Activated CD4-positive, alpha-beta memory T cell treated with anti-CD3 and anti-CD28 coated beads, Interleukin-2, amount 10 ng/mL, durations not matched to agents 7 days and 5 days (primary cell): Measurements from ENCODE around the gene BAG3. TPM values are rescaled to one million over a fixed set of nuclear protein-coding genes. Genes with fewer than 3 reads are reported as not detected.
"Not testable (repeated sequence)": the region's sequence is repeated elsewhere in the genome, so short reads cannot be mapped to it uniquely, and the experiment has no call there.

Experiments used
- CTCF ChIA-PET: fragments of 350-600 bp; sonication (Branson Sonifier 250); formaldehyde crosslinking; loops from one replicate; lab custom pipeline; 2021; ENCODE audit warnings: antibody characterized with exemption, inconsistent platforms; lab: Charles Lee
- POLR2A ChIA-PET: fragments of 350-600 bp; sonication (Branson Sonifier 250); formaldehyde crosslinking; loops from one replicate; lab custom pipeline; 2021; ENCODE audit warnings: antibody characterized with exemption; lab: Charles Lee
- DNase-seq: peaks from one replicate; pipeline ENCODE4 v3.0.0-alpha.2; 2020
- H3K27ac Mint-ChIP-seq: one replicate; pipeline ENCODE4 v1.8.0; 2021; ENCODE audit warnings: mild to moderate bottlenecking, mixed read lengths
- H3K27me3 Mint-ChIP-seq: one replicate; pipeline ENCODE4 v1.8.0; 2021; ENCODE audit warnings: mixed read lengths
- H3K36me3 Mint-ChIP-seq: one replicate; pipeline ENCODE4 v1.8.0; 2021; ENCODE audit warnings: low read depth, mixed read lengths
- H3K4me1 Mint-ChIP-seq: one replicate; pipeline ENCODE4 v1.8.0; 2021; ENCODE audit warnings: mixed read lengths
- H3K4me3 Mint-ChIP-seq: one replicate; pipeline ENCODE4 v1.8.0; 2021; ENCODE audit warnings: mild to moderate bottlenecking, mixed read lengths
- H3K9me3 Mint-ChIP-seq: one replicate; pipeline ENCODE4 v1.8.0; 2021; ENCODE audit warnings: mixed read lengths
- total RNA-seq, 2 experiments: library from RNA; stranded (reverse); gene quantifications; one replicate each; pipeline ENCODE4 v1.2.3, GENCODE V29; 2021

The BAG3 gene
- total RNA-seq, 2 experiments from 2014 or later, result 26.3 to 27.2 TPM

- no peak for DNase-seq
- Mint-ChIP-seq H3K36me3 (peaks cover 42% of the 10 kb centered on the region), H3K27ac (peak overlapping the region; percentile 92), H3K27me3 (no peaks in the 10 kb centered on the region), H3K4me1 (peaks cover 53% of the 10 kb centered on the region), H3K9me3 (peaks cover 41% of the 10 kb centered on the region), H3K4me3 (no peak overlapping the region)
- POLR2A ChIA-PET, result interaction anchor here (1.0 to 5.8 kb wide), 3 partner anchors 19 to 166 kb away, joined by 3 to 68 read pairs (median 19); partner anchors contain the start of genes INPP5F and MCMBP
- CTCF ChIA-PET, result interaction anchor here (1.2 to 3.9 kb wide), 3 partner anchors 19 to 105 kb away, joined by 3 to 34 read pairs (median 19); partner anchors contain the start of gene INPP5F
Observed at GRCh38 chr10:119706521-119707278, 55.5 kb downstream of the BAG3 start.

- peak overlapping the region; percentile 23 for H3K27ac Mint-ChIP-seq
- H3K27me3 Mint-ChIP-seq, result not testable (repeated sequence)
Observed at GRCh38 chr10:119707331-119707730, 56.2 kb downstream of the BAG3 start.

GRCh38 chr10:119710935-119711334, 59.8 kb downstream of the BAG3 start:
- H3K4me3 Mint-ChIP-seq, H3K27ac Mint-ChIP-seq, H3K27me3 Mint-ChIP-seq, DNase-seq, CTCF ChIA-PET, POLR2A ChIA-PET: not testable (repeated sequence)
- Mint-ChIP-seq H3K9me3 (peaks cover 43% of the 10 kb centered on the region), H3K36me3 (peaks cover 33% of the 10 kb centered on the region), H3K4me1 (peaks cover 25% of the 10 kb centered on the region)

More at GRCh38 chr10:119707331-119707730, 56.2 kb downstream of the BAG3 start:
- ChIA-PET CTCF (interaction anchor here (1.0 to 3.9 kb wide), 2 partner anchors 19 to 22 kb away, joined by 3 to 34 read pairs; partner anchors contain the start of gene INPP5F), POLR2A (interaction anchor here (1.0 to 5.8 kb wide), 2 partner anchors 11 to 18 kb away, joined by 3 to 68 read pairs; partner anchors contain the start of gene INPP5F)
- Mint-ChIP-seq H3K36me3 (peaks cover 42% of the 10 kb centered on the region), H3K4me1 (peaks cover 53% of the 10 kb centered on the region), H3K9me3 (peaks cover 41% of the 10 kb centered on the region)
- DNase-seq, H3K4me3 Mint-ChIP-seq: not testable (repeated sequence)

- POLR2A ChIA-PET, result interaction anchor here (0.8 to 1.1 kb wide), 2 partner anchors 9 to 12 kb away, joined by 3 to 4 read pairs; partner anchors contain the start of gene INPP5F
- CTCF ChIA-PET, result interaction anchor here (1.0 to 1.6 kb wide), 2 partner anchors 12 to 27 kb away, joined by 5 to 6 read pairs; partner anchors contain the start of gene INPP5F
Observed at GRCh38 chr10:119713744-119714483, 62.7 kb downstream of the BAG3 start.

GRCh38 chr10:119714484-119714816, 63.3 kb downstream of the BAG3 start:
- Mint-ChIP-seq H3K9me3 (peaks cover 18% of the 10 kb centered on the region), H3K4me3 (no peak overlapping the region), H3K27ac (no peak overlapping the region), H3K27me3 (peaks cover 2% of the 10 kb centered on the region), H3K36me3 (peaks cover 13% of the 10 kb centered on the region), H3K4me1 (peaks cover 2% of the 10 kb centered on the region)
- CTCF ChIA-PET, result interaction anchor here (1.0 to 1.6 kb wide), 2 partner anchors 11 to 27 kb away, joined by 5 to 6 read pairs; partner anchors contain the start of gene INPP5F
- POLR2A ChIA-PET, result interaction anchor here (1.1 kb wide), 1 partner anchor 10 kb away, joined by 4 read pairs; no protein-coding TSS in a partner anchor
- no peak for DNase-seq

More at GRCh38 chr10:119713744-119714483, 62.7 kb downstream of the BAG3 start:
- Mint-ChIP-seq H3K4me3 (no peak overlapping the region), H3K36me3 (peaks cover 13% of the 10 kb centered on the region), H3K27me3 (peaks cover 2% of the 10 kb centered on the region), H3K9me3 (peaks cover 23% of the 10 kb centered on the region), H3K4me1 (peaks cover 8% of the 10 kb centered on the region), H3K27ac (no peak overlapping the region)
- DNase-seq, result no peak

GRCh38 chr10:119715628-119716505, 64.7 kb downstream of the BAG3 start:
- CTCF ChIA-PET, result interaction anchor here (0.9 to 1.6 kb wide), 3 partner anchors 10 to 29 kb away, joined by 3 read pairs; partner anchors contain the start of gene INPP5F
- peaks cover 14% of the 10 kb centered on the region for H3K9me3 Mint-ChIP-seq
- no peak for DNase-seq
- H3K4me3 Mint-ChIP-seq, result no peak overlapping the region
- H3K36me3 Mint-ChIP-seq, result peaks cover 9% of the 10 kb centered on the region
- POLR2A ChIA-PET, result interaction anchor here (0.7 to 2.1 kb wide), 4 partner anchors 10 to 607 kb away, joined by 3 to 8 read pairs (median 4); partner anchors contain the start of gene INPP5F
- H3K27ac Mint-ChIP-seq, result no peak overlapping the region
- H3K4me1 Mint-ChIP-seq, result no peaks in the 10 kb centered on the region
- H3K27me3 Mint-ChIP-seq, result peaks cover 2% of the 10 kb centered on the region

GRCh38 chr10:119723161-119723560, 72.0 kb downstream of the BAG3 start:
- H3K27ac Mint-ChIP-seq, result no peak overlapping the region
- DNase-seq, result no peak
- peaks cover 7% of the 10 kb centered on the region for H3K9me3 Mint-ChIP-seq
- no peak overlapping the region for H3K4me3 Mint-ChIP-seq
- peaks cover 2% of the 10 kb centered on the region for H3K27me3 Mint-ChIP-seq
- ChIA-PET CTCF (no interaction called here), POLR2A (no interaction called here)
- peaks cover 28% of the 10 kb centered on the region for H3K4me1 Mint-ChIP-seq
- peaks cover 5% of the 10 kb centered on the region for H3K36me3 Mint-ChIP-seq

- no peak for DNase-seq
- Mint-ChIP-seq H3K27ac (no peak overlapping the region), H3K27me3 (peaks cover 2% of the 10 kb centered on the region), H3K4me1 (peaks cover 32% of the 10 kb centered on the region), H3K36me3 (peaks cover 5% of the 10 kb centered on the region), H3K9me3 (peaks cover 7% of the 10 kb centered on the region), H3K4me3 (no peak overlapping the region)
- ChIA-PET CTCF (interaction anchor here (3.4 kb wide), 1 partner anchor 27 kb away, joined by 13 read pairs; no protein-coding TSS in a partner anchor), POLR2A (interaction anchor here (1.0 to 3.9 kb wide), 2 partner anchors 17 to 60 kb away, joined by 3 to 68 read pairs; no protein-coding TSS in a partner anchor)
Observed at GRCh38 chr10:119723624-119724023, 72.4 kb downstream of the BAG3 start.

GRCh38 chr10:119724593-119725516, 73.7 kb downstream of the BAG3 start:
- no peak for DNase-seq
- H3K27ac Mint-ChIP-seq, result no peak overlapping the region
- peak overlapping the region; percentile 78 for H3K4me3 Mint-ChIP-seq
- H3K36me3 Mint-ChIP-seq, result peaks cover 5% of the 10 kb centered on the region
- H3K4me1 Mint-ChIP-seq, result peaks cover 37% of the 10 kb centered on the region
- ChIA-PET POLR2A (interaction anchor here (0.9 to 3.9 kb wide), 13 partner anchors 9 to 148 kb away, joined by 3 to 68 read pairs (median 8); partner anchors contain the start of genes BAG3 and MCMBP), CTCF (interaction anchor here (0.7 to 3.8 kb wide), 13 partner anchors 10 to 615 kb away, joined by 3 to 34 read pairs (median 5); no protein-coding TSS in a partner anchor)
- H3K9me3 Mint-ChIP-seq, result peaks cover 7% of the 10 kb centered on the region
- peaks cover 2% of the 10 kb centered on the region for H3K27me3 Mint-ChIP-seq

- POLR2A ChIA-PET, result interaction anchor here (0.6 to 3.9 kb wide), 18 partner anchors 9 to 147 kb away, joined by 3 to 68 read pairs (median 6); partner anchors contain the start of genes BAG3 and MCMBP
- Mint-ChIP-seq H3K27ac (peak overlapping the region; percentile 31), H3K27me3 (peaks cover 2% of the 10 kb centered on the region), H3K4me3 (peak overlapping the region; percentile 78), H3K36me3 (peaks cover 5% of the 10 kb centered on the region), H3K9me3 (peaks cover 4% of the 10 kb centered on the region), H3K4me1 (peaks cover 37% of the 10 kb centered on the region)
- DNase-seq, result no peak
- CTCF ChIA-PET, result interaction anchor here (0.7 to 3.8 kb wide), 14 partner anchors 10 to 614 kb away, joined by 3 to 34 read pairs (median 4); no protein-coding TSS in a partner anchor
Observed at GRCh38 chr10:119725517-119725827, 74.3 kb downstream of the BAG3 start.
